Naive thymus-derived CD8-positive, alpha-beta T cell (primary cell): ENCODE results near the gene STEAP3. TPM values are rescaled to one million over a fixed set of nuclear protein-coding genes. Genes with fewer than 3 reads are reported as not detected.

ENCODE experiments used
- ATAC-seq, 2 donors: fragments of 150-1000 bp; cut with Tn5 transposase in 1 of 2; sonication (Bioruptor Pico), chemical (Tn5 transposase) in 1 of 2; 1 replicate in 1 of 2; 2 replicates in 1 of 2; pipeline ENCODE4 v1.10.0; 2021; ENCODE audit warnings: mild to moderate bottlenecking in 2 of 2, moderate library complexity in 2 of 2
- POLR2A ChIA-PET: fragments of 350-600 bp; sonication (Branson Sonifier 250); formaldehyde crosslinking; loops from one replicate; lab custom pipeline; 2021; ENCODE audit warnings: antibody characterized with exemption; lab: Charles Lee
- DNase-seq, 10 donors: peaks; one replicate each; pipeline versions ENCODE4 v3.0.0 to v3.0.0-alpha.2; 2020 to 2022
- H3K27ac Mint-ChIP-seq, 10 donors: one replicate each; pipeline ENCODE4 v1.8.0; 2020 to 2022; ENCODE audit warnings: mild to moderate bottlenecking in 10 of 10, mixed read lengths in 10 of 10, moderate library complexity in 4 of 10, inconsistent platforms in 1 of 10
- H3K27me3 Mint-ChIP-seq, 5 donors: one replicate each; pipeline ENCODE4 v1.8.0; 2021 to 2022; ENCODE audit warnings: mixed read lengths in 5 of 5
- H3K36me3 Mint-ChIP-seq, 3 donors: one replicate each; pipeline ENCODE4 v1.8.0; 2020 to 2022; ENCODE audit warnings: mixed read lengths in 3 of 3, mild to moderate bottlenecking in 2 of 3, inconsistent platforms in 1 of 3
- H3K4me1 Mint-ChIP-seq, 4 donors: one replicate each; pipeline ENCODE4 v1.8.0; 2021 to 2022; ENCODE audit warnings: mixed read lengths in 4 of 4
- H3K4me3 Mint-ChIP-seq, 10 donors: one replicate each; pipeline ENCODE4 v1.8.0; 2020 to 2022; ENCODE audit warnings: mild to moderate bottlenecking in 10 of 10, mixed read lengths in 10 of 10, moderate library complexity in 6 of 10, inconsistent platforms in 1 of 10
- H3K9me3 Mint-ChIP-seq, 9 donors: one replicate each; pipeline ENCODE4 v1.8.0; 2020 to 2022; ENCODE audit warnings: mixed read lengths in 9 of 9, mild to moderate bottlenecking in 3 of 9, inconsistent platforms in 1 of 9, moderate library complexity in 1 of 9
- polyA plus RNA-seq, 3 donors: library from polyadenylated mRNA; unstranded; fragments of 300-500 nt; fragmentation: Illumina TruSeq; gene quantifications; one replicate each; pipeline ENCODE4 v1.2.3, GENCODE V29; 2021
- total RNA-seq, 8 experiments: library from RNA in 2 of 8; stranded (reverse) in 2 of 8; gene quantifications; one replicate each; pipeline ENCODE4 v1.2.3 and lab custom pipeline; 2021 to 2026

The STEAP3 gene
- total and polyA plus RNA-seq, 5 experiments from 2014 or later, result 0.24 TPM; not detected in 4

- POLR2A ChIA-PET, result no interaction called here
- Mint-ChIP-seq H3K4me3 (no peak overlapping the region), H3K9me3 (no peaks in the 10 kb centered on the region), H3K27ac (peak overlapping the region in 1 of 10 donors; percentile 45), H3K4me1 (no peaks in the 10 kb centered on the region), H3K36me3 (no peaks in the 10 kb centered on the region), H3K27me3 (peaks cover 0 to 8% (median 2%) of the 10 kb centered on the region in 5 donors)
- DNase-seq (no peak), ATAC-seq (no peak)
Observed at GRCh38 chr2:119253760-119254600, 30.3 kb downstream of the STEAP3 start.

GRCh38 chr2:119254601-119255080 lies 31.0 kb downstream of the STEAP3 start:
- DNase-seq, result no peak
- Mint-ChIP-seq H3K27me3 (peaks cover 0 to 8% (median 2%) of the 10 kb centered on the region in 5 donors), H3K27ac (no peak overlapping the region), H3K9me3 (no peaks in the 10 kb centered on the region), H3K4me3 (no peak overlapping the region), H3K4me1 (no peaks in the 10 kb centered on the region), H3K36me3 (no peaks in the 10 kb centered on the region)
- POLR2A ChIA-PET, result no interaction called here
- ATAC-seq, result no peak

GRCh38 chr2:119255760-119256581 lies 32.3 kb downstream of the STEAP3 start:
- POLR2A ChIA-PET, result no interaction called here
- DNase-seq (no peak), ATAC-seq (no peak)
- Mint-ChIP-seq H3K4me1 (no peaks in the 10 kb centered on the region), H3K27me3 (peaks cover 0 to 5% (median 2%) of the 10 kb centered on the region in 5 donors), H3K36me3 (no peaks in the 10 kb centered on the region), H3K4me3 (no peak overlapping the region), H3K27ac (no peak overlapping the region), H3K9me3 (no peaks in the 10 kb centered on the region)

GRCh38 chr2:119256582-119256921 lies 32.9 kb downstream of the STEAP3 start:
- Mint-ChIP-seq H3K36me3 (no peaks in the 10 kb centered on the region), H3K4me3 (no peak overlapping the region), H3K27ac (no peak overlapping the region), H3K27me3 (peaks cover 0 to 1% (median under 1%) of the 10 kb centered on the region in 5 donors), H3K9me3 (no peaks in the 10 kb centered on the region), H3K4me1 (no peaks in the 10 kb centered on the region)
- ATAC-seq, result no peak
- no peak for DNase-seq
- POLR2A ChIA-PET, result no interaction called here

GRCh38 chr2:119257198-119257597 lies 33.6 kb downstream of the STEAP3 start:
- DNase-seq (no peak), ATAC-seq (no peak)
- Mint-ChIP-seq H3K4me3 (no peak overlapping the region), H3K36me3 (no peaks in the 10 kb centered on the region), H3K9me3 (no peaks in the 10 kb centered on the region), H3K27me3 (no peaks in the 10 kb centered on the region), H3K4me1 (no peaks in the 10 kb centered on the region), H3K27ac (no peak overlapping the region)
- POLR2A ChIA-PET, result no interaction called here

- peaks cover 0 to 4% (median 0%) of the 10 kb centered on the region in 5 donors for H3K27me3 Mint-ChIP-seq
- POLR2A ChIA-PET, result no interaction called here
- ATAC-seq (no peak), DNase-seq (no peak)
- no peak overlapping the region for H3K27ac Mint-ChIP-seq
- H3K36me3 Mint-ChIP-seq, result no peaks in the 10 kb centered on the region
- H3K4me1 Mint-ChIP-seq, result no peaks in the 10 kb centered on the region
- no peak overlapping the region for H3K4me3 Mint-ChIP-seq
- H3K9me3 Mint-ChIP-seq, result no peaks in the 10 kb centered on the region
Observed at GRCh38 chr2:119259296-119259860, 35.7 kb downstream of the STEAP3 start.

- H3K4me3 Mint-ChIP-seq, result no peak overlapping the region
- H3K36me3 Mint-ChIP-seq, result no peaks in the 10 kb centered on the region
- peaks cover 0 to 4% (median 0%) of the 10 kb centered on the region in 5 donors for H3K27me3 Mint-ChIP-seq
- H3K27ac Mint-ChIP-seq, result no peak overlapping the region
- H3K9me3 Mint-ChIP-seq, result no peaks in the 10 kb centered on the region
- H3K4me1 Mint-ChIP-seq, result no peaks in the 10 kb centered on the region
- POLR2A ChIA-PET, result no interaction called here
- DNase-seq (no peak), ATAC-seq (no peak)
Observed at GRCh38 chr2:119260646-119261492, 37.2 kb downstream of the STEAP3 start.

GRCh38 chr2:119261493-119262225 lies 38.0 kb downstream of the STEAP3 start:
- DNase-seq (no peak), ATAC-seq (no peak)
- Mint-ChIP-seq H3K9me3 (no peaks in the 10 kb centered on the region), H3K4me3 (no peak overlapping the region), H3K27ac (no peak overlapping the region), H3K4me1 (no peaks in the 10 kb centered on the region), H3K36me3 (no peaks in the 10 kb centered on the region), H3K27me3 (peaks cover 0 to 4% (median 0%) of the 10 kb centered on the region in 5 donors)
- POLR2A ChIA-PET, result no interaction called here

- Mint-ChIP-seq H3K36me3 (no peaks in the 10 kb centered on the region), H3K4me3 (no peak overlapping the region), H3K4me1 (peaks cover 0 to 3% (median 0%) of the 10 kb centered on the region in 4 donors), H3K27me3 (peaks cover 0 to 9% (median 0%) of the 10 kb centered on the region in 5 donors), H3K27ac (no peak overlapping the region), H3K9me3 (no peaks in the 10 kb centered on the region)
- POLR2A ChIA-PET, result no interaction called here
- DNase-seq (no peak), ATAC-seq (no peak)
Observed at GRCh38 chr2:119263025-119263424, 39.4 kb downstream of the STEAP3 start.

GRCh38 chr2:119263656-119264055 lies 40.0 kb downstream of the STEAP3 start:
- no peak for ATAC-seq
- DNase-seq, result no peak
- Mint-ChIP-seq H3K36me3 (peaks cover 0 to 3% (median under 1%) of the 10 kb centered on the region in 3 donors), H3K27me3 (peaks cover 0 to 9% (median 0%) of the 10 kb centered on the region in 5 donors), H3K27ac (no peak overlapping the region), H3K4me1 (peaks cover 0 to 3% (median 0%) of the 10 kb centered on the region in 4 donors), H3K9me3 (peaks cover 0 to 4% (median 0%) of the 10 kb centered on the region in 9 donors), H3K4me3 (no peak overlapping the region)
- POLR2A ChIA-PET, result interaction anchor here (0.6 kb wide), 1 partner anchor 136 kb away, joined by 3 read pairs; no protein-coding TSS in a partner anchor

- POLR2A ChIA-PET, result no interaction called here
- H3K27ac Mint-ChIP-seq, result no peak overlapping the region
- ATAC-seq (peak; percentile 47 to 56), DNase-seq (peak in 5 of 10 donors; percentile 2 to 20 (median 10))
- H3K9me3 Mint-ChIP-seq, result peaks cover 0 to 8% (median 0%) of the 10 kb centered on the region in 9 donors
- H3K27me3 Mint-ChIP-seq, result peaks cover 0 to 9% (median 0%) of the 10 kb centered on the region in 5 donors
- peaks cover 0 to 9% (median 3%) of the 10 kb centered on the region in 3 donors for H3K36me3 Mint-ChIP-seq
- H3K4me3 Mint-ChIP-seq, result no peak overlapping the region
- peaks cover 0 to 3% (median 0%) of the 10 kb centered on the region in 4 donors for H3K4me1 Mint-ChIP-seq
Observed at GRCh38 chr2:119264781-119265692, 41.4 kb downstream of the STEAP3 start.
